ENCODE measurements around the gene PAK4.

GRCh38 chr19:39211731-39212374 is 86.3 kb downstream of the PAK4 start:
- TF ChIP-seq, protein P1, sequence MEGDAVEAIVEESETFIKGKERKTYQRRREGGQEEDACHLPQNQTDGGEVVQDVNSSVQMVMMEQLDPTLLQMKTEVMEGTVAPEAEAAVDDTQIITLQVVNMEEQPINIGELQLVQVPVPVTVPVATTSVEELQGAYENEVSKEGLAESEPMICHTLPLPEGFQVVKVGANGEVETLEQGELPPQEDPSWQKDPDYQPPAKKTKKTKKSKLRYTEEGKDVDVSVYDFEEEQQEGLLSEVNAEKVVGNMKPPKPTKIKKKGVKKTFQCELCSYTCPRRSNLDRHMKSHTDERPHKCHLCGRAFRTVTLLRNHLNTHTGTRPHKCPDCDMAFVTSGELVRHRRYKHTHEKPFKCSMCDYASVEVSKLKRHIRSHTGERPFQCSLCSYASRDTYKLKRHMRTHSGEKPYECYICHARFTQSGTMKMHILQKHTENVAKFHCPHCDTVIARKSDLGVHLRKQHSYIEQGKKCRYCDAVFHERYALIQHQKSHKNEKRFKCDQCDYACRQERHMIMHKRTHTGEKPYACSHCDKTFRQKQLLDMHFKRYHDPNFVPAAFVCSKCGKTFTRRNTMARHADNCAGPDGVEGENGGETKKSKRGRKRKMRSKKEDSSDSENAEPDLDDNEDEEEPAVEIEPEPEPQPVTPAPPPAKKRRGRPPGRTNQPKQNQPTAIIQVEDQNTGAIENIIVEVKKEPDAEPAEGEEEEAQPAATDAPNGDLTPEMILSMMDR (optimal IDR thresholded peaks at IDR 0.05 in 1 of 3, IDR thresholded peaks at IDR 0.05 in 1 of 3, conservative IDR thresholded peaks at IDR 0.05 in 1 of 3; ENCODE audit: extremely low read depth in 1 of 3, insufficient read depth in 2 of 3, low read length in 3 of 3), result no peak
- no peak for TF ChIP-seq EZH2 (IDR thresholded peaks at IDR 0.05; ENCODE audit: low read length)
